OCI-LY7 (cell line): ENCODE results near the gene HSBP1L1. TPM values are rescaled to one million over a fixed set of nuclear protein-coding genes. Genes with fewer than 3 reads are reported as not detected.

ENCODE experiments used
- BruUV-seq: library from RNA; stranded (reverse); fragments of 400-500 nt; replicated peaks from 2 replicates; lab custom pipeline; 2021; lab: Mats Ljungman, UMichigan
- CTCF ChIA-PET: fragments of 300-600 bp; sonication (Branson Sonifier 250); formaldehyde crosslinking; loops from one replicate; lab custom pipeline; 2022; ENCODE audit warnings: antibody characterized with exemption; ENCODE audit not compliant: unreplicated experiment; lab: Charles Lee
- POLR2A ChIA-PET: fragments of 300-600 bp; sonication (Branson Sonifier 250); formaldehyde crosslinking; loops from one replicate; lab custom pipeline; 2022; ENCODE audit warnings: antibody characterized with exemption; lab: Charles Lee
- DNase-seq: peaks from one replicate; pipeline ENCODE4 v3.0.0-alpha.2; 2015; ENCODE audit warnings: low spot score
- H2AFZ ChIP-seq: fragments of 200-600 bp; sonication (generic), shearing (Covaris generic); 2 replicates; pipeline ENCODE4 v1.6.1; 2014; ENCODE audit warnings: mild to moderate bottlenecking, antibody characterized with exemption, low read length, moderate library complexity
- H3K27ac ChIP-seq: fragments of 200-600 bp; sonication (generic); 2 replicates; pipeline ENCODE4 v1.5.1; 2014; ENCODE audit warnings: mixed run types, low read depth, mild to moderate bottlenecking, moderate library complexity, low read length, inconsistent platforms; ENCODE audit not compliant: poor library complexity, severe bottlenecking
- H3K36me3 ChIP-seq: fragments of 200-600 bp; sonication (generic); 2 replicates; pipeline ENCODE4 v1.6.1; 2014; ENCODE audit warnings: mild to moderate bottlenecking, antibody characterized with exemption, low read length, moderate library complexity, mixed read lengths; ENCODE audit not compliant: insufficient read depth
- H3K4me1 ChIP-seq: fragments of 200-600 bp; sonication (generic); 2 replicates; pipeline ENCODE4 v1.5.1; 2014; ENCODE audit warnings: mild to moderate bottlenecking, low read length; ENCODE audit not compliant: insufficient read depth, poor library complexity, severe bottlenecking
- H3K4me2 ChIP-seq: fragments of 200-600 bp; sonication (generic); 2 replicates; pipeline ENCODE4 v1.6.1; 2014; ENCODE audit warnings: mild to moderate bottlenecking, low read length
- H3K4me3 ChIP-seq: fragments of 200-600 bp; sonication (generic); 2 replicates; pipeline ENCODE4 v1.5.1; 2014; ENCODE audit warnings: mild to moderate bottlenecking, low read depth, low read length; ENCODE audit not compliant: poor library complexity, severe bottlenecking
- H3K79me2 ChIP-seq: fragments of 200-600 bp; sonication (generic); 2 replicates; pipeline ENCODE4 v1.6.1; 2016; ENCODE audit warnings: low read depth, mild to moderate bottlenecking, low read length, moderate library complexity, mixed read lengths; ENCODE audit not compliant: insufficient read depth
- H3K9me2 ChIP-seq: fragments of 200-600 bp; sonication (generic); 2 replicates; pipeline ENCODE4 v1.6.1; 2016; ENCODE audit warnings: mild to moderate bottlenecking, low read length, mixed read lengths; ENCODE audit not compliant: insufficient read depth
- H3K9me3 ChIP-seq: fragments of 200-600 bp; sonication (generic); 2 replicates; pipeline ENCODE4 v1.6.1; 2014; ENCODE audit warnings: mild to moderate bottlenecking, mixed run types, low read length, mixed read lengths
- H4K20me1 ChIP-seq: fragments of 200-600 bp; sonication (generic); 2 replicates; pipeline ENCODE4 v1.6.1; 2014; ENCODE audit warnings: mild to moderate bottlenecking, antibody characterized with exemption, low read length, moderate library complexity, mixed read lengths; ENCODE audit not compliant: insufficient read depth
- EZH2phosphoT487 ChIP-seq: fragments of 200-600 bp; sonication (generic); IDR thresholded peaks from 2 replicates; pipeline ENCODE4 v1.6.1; 2018; ENCODE audit warnings: low read depth, borderline replicate concordance, mild to moderate bottlenecking, mixed run types, antibody characterized with exemption, low read length, moderate library complexity, mixed read lengths
- intact Hi-C: fragments of 100-400 bp; cut with micrococcal nuclease; formaldehyde crosslinking; loops from one replicate; pipeline ENCODE4 v1.10.0; 2022; ENCODE audit not compliant: unreplicated experiment
- total RNA-seq, 2 experiments: library from RNA; depleted of rRNA in 1 of 2; stranded (reverse); fragments of >200 nt in 1 of 2; shearing (Covaris generic) in 1 of 2; gene quantifications; 2 replicates each; pipeline ENCODE4 v1.2.3, GENCODE V29; 2014 to 2022
- TF ChIP-seq, protein P1 (sequence below): fragments of 200-600 bp; sonication (generic); conservative IDR thresholded peaks from 2 replicates; pipeline ENCODE4 v1.5.1; 2014; ENCODE audit warnings: mild to moderate bottlenecking, antibody characterized with exemption, low read length, moderate library complexity, mixed read lengths

The HSBP1L1 gene
- total RNA-seq, 2 experiments from 2014 or later = not detected

DNA sequence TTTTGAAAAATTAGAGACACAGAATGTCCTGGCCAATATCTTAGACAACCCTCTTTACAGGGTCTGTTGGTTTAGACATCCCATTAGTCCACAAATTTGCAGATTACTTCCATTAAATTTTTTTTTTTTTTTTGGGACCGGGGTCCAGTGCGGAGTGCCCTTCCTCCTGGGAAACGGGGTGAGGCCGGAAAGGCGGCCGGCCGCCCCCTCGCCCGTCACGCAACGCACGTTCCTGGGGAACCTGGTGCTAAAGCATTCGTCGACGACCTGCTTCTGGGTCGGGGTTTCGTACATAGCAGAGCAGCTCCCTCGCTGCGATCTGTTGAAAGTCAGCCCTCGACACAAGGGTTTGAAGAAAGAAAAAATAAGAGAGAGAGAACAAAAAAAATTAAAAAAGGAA, 48.3 kb downstream of the HSBP1L1 start:
- ChIA-PET POLR2A (interaction anchor here (0.6 to 0.7 kb wide), 3 partner anchors 131 to 243 kb away, joined by 3 to 5 read pairs (median 4); no protein-coding TSS in a partner anchor), CTCF (no interaction called here)
- Histone ChIP-seq H3K79me2 (no peaks in the 10 kb centered on the region), H3K4me3 (no peak overlapping the region), H3K4me1 (no peaks in the 10 kb centered on the region), H3K36me3 (no peaks in the 10 kb centered on the region), H2AFZ (no peak overlapping the region), H3K4me2 (no peak overlapping the region), H3K27ac (no peak overlapping the region), H3K9me2 (no peaks in the 10 kb centered on the region), H4K20me1 (no peaks in the 10 kb centered on the region), H3K9me3 (no peaks in the 10 kb centered on the region)
- no peak for DNase-seq
- no TSS peak for BruUV-seq
- intact Hi-C loops = no loop called here
- no peak for TF ChIP-seq EZH2phosphoT487
- TF ChIP-seq, protein P1, sequence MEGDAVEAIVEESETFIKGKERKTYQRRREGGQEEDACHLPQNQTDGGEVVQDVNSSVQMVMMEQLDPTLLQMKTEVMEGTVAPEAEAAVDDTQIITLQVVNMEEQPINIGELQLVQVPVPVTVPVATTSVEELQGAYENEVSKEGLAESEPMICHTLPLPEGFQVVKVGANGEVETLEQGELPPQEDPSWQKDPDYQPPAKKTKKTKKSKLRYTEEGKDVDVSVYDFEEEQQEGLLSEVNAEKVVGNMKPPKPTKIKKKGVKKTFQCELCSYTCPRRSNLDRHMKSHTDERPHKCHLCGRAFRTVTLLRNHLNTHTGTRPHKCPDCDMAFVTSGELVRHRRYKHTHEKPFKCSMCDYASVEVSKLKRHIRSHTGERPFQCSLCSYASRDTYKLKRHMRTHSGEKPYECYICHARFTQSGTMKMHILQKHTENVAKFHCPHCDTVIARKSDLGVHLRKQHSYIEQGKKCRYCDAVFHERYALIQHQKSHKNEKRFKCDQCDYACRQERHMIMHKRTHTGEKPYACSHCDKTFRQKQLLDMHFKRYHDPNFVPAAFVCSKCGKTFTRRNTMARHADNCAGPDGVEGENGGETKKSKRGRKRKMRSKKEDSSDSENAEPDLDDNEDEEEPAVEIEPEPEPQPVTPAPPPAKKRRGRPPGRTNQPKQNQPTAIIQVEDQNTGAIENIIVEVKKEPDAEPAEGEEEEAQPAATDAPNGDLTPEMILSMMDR = no peak

Other genes starting within 250 kb of the HSBP1L1 start
- not detected in 2 replicates for gene KCNG2, start 166.7 kb upstream of the HSBP1L1 start, total RNA-seq (2014; rRNA removed; shearing (Covaris generic))
- gene KCNG2, start 166.7 kb upstream of the HSBP1L1 start, total RNA-seq (2022) = not detected in 2 replicates
- gene SLC66A2, start 13.0 kb upstream of the HSBP1L1 start, total RNA-seq (2014; rRNA removed; shearing (Covaris generic)) = 14.5 and 16.5 TPM in 2 replicates
- gene SLC66A2, start 13.0 kb upstream of the HSBP1L1 start, total RNA-seq (2022) = 15.1 and 17.9 TPM in 2 replicates
- gene TXNL4A, start 23.9 kb downstream of the HSBP1L1 start, total RNA-seq (2014; rRNA removed; shearing (Covaris generic)) = 44.7 and 45.9 TPM in 2 replicates
- gene TXNL4A, start 23.9 kb downstream of the HSBP1L1 start, total RNA-seq (2022) = 91.4 and 95.0 TPM in 2 replicates
- 20.4 and 25.9 TPM in 2 replicates for gene RBFA, start 69.8 kb downstream of the HSBP1L1 start, total RNA-seq (2014; rRNA removed; shearing (Covaris generic))
- gene RBFA, start 69.8 kb downstream of the HSBP1L1 start, total RNA-seq (2022) = 28.1 and 28.3 TPM in 2 replicates
- gene ADNP2, start 144.6 kb downstream of the HSBP1L1 start, total RNA-seq (2014; rRNA removed; shearing (Covaris generic)) = 10.2 and 14.0 TPM in 2 replicates
- gene ADNP2, start 144.6 kb downstream of the HSBP1L1 start, total RNA-seq (2022) = 14.9 and 16.2 TPM in 2 replicates